ENCODE data around the gene CORO2A. TPM values are rescaled to one million over a fixed set of nuclear protein-coding genes. Genes with fewer than 3 reads are reported as not detected.

Gene CORO2A
- total RNA-seq, 2 experiments from 2014 or later, result 6.8 to 8.5 TPM

- DNase-seq, result no peak
- ChIA-PET CTCF (no interaction called here), POLR2A (no interaction called here)
- intact Hi-C loops (cut with DNase I, micrococcal nuclease), result loop anchor here in 1 of 2 experiments (1.0 kb wide), 1 partner anchor 46 kb away; no protein-coding TSS in a partner anchor
- Mint-ChIP-seq H3K27ac (no peak overlapping the region), H3K4me3 (peak overlapping the region; percentile 78), H3K9me3 (no peaks in the 10 kb centered on the region), H3K27me3 (no peaks in the 10 kb centered on the region), H3K4me1 (ENCODE audit: low read depth) (peaks cover 17% of the 10 kb centered on the region), H3K36me3 (ENCODE audit: low read depth) (peaks cover 8% of the 10 kb centered on the region)
- no peak overlapping the region for H3K4me3 ChIP-seq (ENCODE audit: low read length)
- no peaks in the 10 kb centered on the region for H3K27me3 ChIP-seq (ENCODE audit: control insufficient read depth in 1 of 2, insufficient read depth in 2 of 2, low read length in 2 of 2)
- H3K9me3 ChIP-seq (ENCODE audit: control insufficient read depth in 1 of 2, insufficient read depth in 1 of 2, low read length in 2 of 2), result no peaks in the 10 kb centered on the region
- no peaks in the 10 kb centered on the region for H3K36me3 ChIP-seq (ENCODE audit: insufficient read depth, low read length)
- no peak for TF ChIP-seq CTCF (IDR thresholded peaks at IDR 0.05)
- H3K27ac ChIP-seq (ENCODE audit: low read depth in 1 of 2, low read length in 2 of 2), result no peak overlapping the region
- peaks cover 26% of the 10 kb centered on the region for H3K4me1 ChIP-seq (ENCODE audit: insufficient read depth, low read length)
- no peak for ATAC-seq (ENCODE audit: poor library complexity)
Measured at GRCh38 chr9:98195671-98196070, 3.2 kb upstream of the CORO2A start.

GRCh38 chr9:98193336-98193944 lies 1.0 kb upstream of the CORO2A start:
- Mint-ChIP-seq H3K9me3 (no peaks in the 10 kb centered on the region), H3K4me3 (peak overlapping the region; percentile 84), H3K36me3 (ENCODE audit: low read depth) (no peaks in the 10 kb centered on the region), H3K27me3 (no peaks in the 10 kb centered on the region), H3K4me1 (ENCODE audit: low read depth) (peaks cover 36% of the 10 kb centered on the region), H3K27ac (peak overlapping the region; percentile 76)
- no peak for DNase-seq
- ChIA-PET CTCF (interaction anchor here (0.7 to 1.5 kb wide), 2 partner anchors 71 to 270 kb away, joined by 3 to 7 read pairs; no protein-coding TSS in a partner anchor), POLR2A (interaction anchor here (0.9 to 3.8 kb wide), 6 partner anchors 63 to 272 kb away, joined by 3 to 57 read pairs (median 4); partner anchors contain the start of genes TBC1D2 and TRIM14)
- H3K4me1 ChIP-seq (ENCODE audit: insufficient read depth, low read length), result peaks cover 31% of the 10 kb centered on the region
- peak overlapping the region; percentile 80 for H3K4me3 ChIP-seq (ENCODE audit: low read length)
- no peaks in the 10 kb centered on the region for H3K9me3 ChIP-seq (ENCODE audit: control insufficient read depth in 1 of 2, insufficient read depth in 1 of 2, low read length in 2 of 2)
- no peaks in the 10 kb centered on the region for H3K27me3 ChIP-seq (ENCODE audit: control insufficient read depth in 1 of 2, insufficient read depth in 2 of 2, low read length in 2 of 2)
- TF ChIP-seq CTCF (IDR thresholded peaks at IDR 0.05), result no peak
- intact Hi-C loops (cut with DNase I, micrococcal nuclease), result loop anchor here (5.0 kb wide), 4 partner anchors 76 to 136 kb away; partner anchors contain the start of genes NANS (in 1 of the 2) and TRIM14 (in 1 of the 2)
- peak overlapping the region in 1 of 2 donors; percentile 30 for H3K27ac ChIP-seq (ENCODE audit: low read depth in 1 of 2, low read length in 2 of 2)
- ATAC-seq (ENCODE audit: poor library complexity), result no peak
- H3K36me3 ChIP-seq (ENCODE audit: insufficient read depth, low read length), result no peaks in the 10 kb centered on the region

- Mint-ChIP-seq H3K4me1 (ENCODE audit: low read depth) (peaks cover 48% of the 10 kb centered on the region), H3K36me3 (ENCODE audit: low read depth) (no peaks in the 10 kb centered on the region), H3K9me3 (no peaks in the 10 kb centered on the region), H3K27me3 (no peaks in the 10 kb centered on the region), H3K27ac (peak overlapping the region; percentile 76), H3K4me3 (peak overlapping the region; percentile 89)
- Histone ChIP-seq H3K27ac (ENCODE audit: low read depth in 1 of 2, low read length in 2 of 2) (peak overlapping the region in 1 of 2 donors; percentile 11), H3K36me3 (ENCODE audit: insufficient read depth, low read length) (no peaks in the 10 kb centered on the region), H3K9me3 (ENCODE audit: control insufficient read depth in 1 of 2, insufficient read depth in 1 of 2, low read length in 2 of 2) (no peaks in the 10 kb centered on the region), H3K4me3 (ENCODE audit: low read length) (peak overlapping the region; percentile 63), H3K27me3 (ENCODE audit: control insufficient read depth in 1 of 2, insufficient read depth in 2 of 2, low read length in 2 of 2) (no peaks in the 10 kb centered on the region), H3K4me1 (ENCODE audit: insufficient read depth, low read length) (peaks cover 31% of the 10 kb centered on the region)
- peak in 13 of 14 experiments; percentile 2 to 66 (median 33) for DNase-seq
- POLR2A ChIA-PET, result interaction anchor here (0.5 to 3.8 kb wide), 11 partner anchors 64 to 269 kb away, joined by 3 to 57 read pairs (median 4); partner anchors contain the start of genes NANS, TBC1D2, TRIM14 and TRMO
- CTCF ChIA-PET, result interaction anchor here (0.9 to 1.8 kb wide), 5 partner anchors 14 to 112 kb away, joined by 3 to 7 read pairs (median 4); no protein-coding TSS in a partner anchor
- intact Hi-C loops (cut with DNase I, micrococcal nuclease), result loop anchor here (2.0 to 5.0 kb wide), 5 partner anchors 67 to 135 kb away; partner anchors contain the start of genes NANS (in 1 of the 2) and TRIM14 (in 1 of the 2)
- TF ChIP-seq CTCF (IDR thresholded peaks at IDR 0.05), result no peak
- peak; percentile 41 for ATAC-seq (ENCODE audit: poor library complexity)
Measured at GRCh38 chr9:98191671-98192502, 550 bp downstream of the CORO2A start.
